GM19467 (cell line): ENCODE results near the gene DIS3L.
"Not testable (repeated sequence)": the region's sequence is repeated elsewhere in the genome, so short reads cannot be mapped to it uniquely, and the experiment has no call there.

Experiments
- ATAC-seq: cut with Tn5 transposase; IDR thresholded peaks from one replicate; pipeline ENCODE4 v1.9.1; 2021; ENCODE audit warnings: mild to moderate bottlenecking, moderate library complexity; ENCODE audit not compliant: unreplicated experiment

Gene DIS3L

DNA sequence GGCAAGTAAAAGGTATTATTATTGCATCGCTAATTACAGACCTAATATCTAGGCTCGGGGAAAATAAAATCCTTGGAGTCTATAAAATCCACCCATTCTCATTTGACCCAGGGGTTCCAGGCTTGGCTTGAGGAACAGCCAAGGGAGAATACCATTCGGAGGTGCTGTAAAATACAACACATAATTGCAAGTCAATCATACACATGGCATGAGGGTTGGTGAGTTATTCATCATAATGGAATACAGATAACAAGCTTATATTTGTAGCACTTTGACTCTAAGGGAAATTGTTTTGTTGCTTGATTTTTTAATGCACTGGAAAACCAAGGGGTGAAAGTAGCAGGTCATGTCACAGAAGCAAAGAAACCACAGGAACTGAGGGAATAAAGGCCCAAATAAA is 16.8 kb upstream of the DIS3L start:
- ATAC-seq: no peak

DNA sequence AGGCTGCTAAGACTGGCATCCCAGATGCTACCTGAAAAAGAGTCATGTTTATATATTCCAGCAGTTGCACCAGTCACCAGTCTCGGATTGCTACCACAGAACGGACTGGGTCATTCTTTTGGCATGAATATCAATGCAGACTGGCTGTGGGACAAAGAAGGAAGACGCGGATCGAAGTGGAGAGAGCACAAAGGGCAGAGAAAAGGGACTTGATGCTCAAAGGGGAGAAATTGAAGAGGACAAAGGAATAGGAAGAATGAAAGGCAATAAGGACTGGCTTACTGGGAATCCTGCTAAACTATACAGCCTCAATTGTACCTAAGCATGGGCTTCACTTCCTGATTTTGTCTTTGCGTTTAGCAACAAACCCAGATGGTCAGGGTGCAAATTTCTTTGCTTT is 15.3 kb upstream of the DIS3L start:
- no peak for ATAC-seq

DNA sequence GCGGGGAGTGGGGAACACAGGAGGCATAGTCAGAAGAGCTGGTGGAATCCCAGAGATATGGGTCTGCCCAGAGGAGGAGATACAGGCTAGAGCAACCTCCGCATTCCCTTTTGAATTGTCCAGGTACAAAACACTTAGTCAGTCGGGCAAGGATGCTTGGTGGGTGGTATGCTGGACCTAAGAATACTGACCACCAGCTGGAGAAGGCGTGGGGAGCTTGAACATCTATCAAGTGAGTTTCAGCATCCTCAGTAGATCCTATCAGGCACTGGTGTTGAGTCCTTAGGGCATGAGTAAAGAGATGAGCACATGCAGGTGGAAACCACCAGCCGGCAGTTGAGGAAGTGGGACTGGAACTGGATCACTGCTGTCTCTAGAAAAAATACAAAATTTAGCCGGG is 14.7 kb upstream of the DIS3L start:
- no peak for ATAC-seq

DNA sequence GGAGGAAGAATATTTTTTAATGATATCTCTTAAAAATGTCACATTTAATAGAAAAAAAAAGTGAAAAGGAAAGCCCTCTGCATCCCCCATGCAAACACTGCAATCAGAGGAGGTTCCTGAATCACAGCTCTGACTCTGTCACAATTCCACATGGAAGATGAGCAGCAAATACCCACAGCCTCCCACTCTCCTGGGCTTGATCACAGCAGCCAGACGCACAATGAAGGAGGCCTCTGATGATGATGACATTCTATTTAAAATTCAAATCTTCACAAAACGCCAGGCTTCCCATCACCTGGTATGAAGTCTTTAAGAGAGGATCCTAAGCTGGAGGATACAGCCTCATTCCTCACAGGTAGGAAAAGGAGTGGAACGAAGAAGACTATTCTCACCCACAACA is 9.1 kb upstream of the DIS3L start:
- no peak for ATAC-seq

DNA sequence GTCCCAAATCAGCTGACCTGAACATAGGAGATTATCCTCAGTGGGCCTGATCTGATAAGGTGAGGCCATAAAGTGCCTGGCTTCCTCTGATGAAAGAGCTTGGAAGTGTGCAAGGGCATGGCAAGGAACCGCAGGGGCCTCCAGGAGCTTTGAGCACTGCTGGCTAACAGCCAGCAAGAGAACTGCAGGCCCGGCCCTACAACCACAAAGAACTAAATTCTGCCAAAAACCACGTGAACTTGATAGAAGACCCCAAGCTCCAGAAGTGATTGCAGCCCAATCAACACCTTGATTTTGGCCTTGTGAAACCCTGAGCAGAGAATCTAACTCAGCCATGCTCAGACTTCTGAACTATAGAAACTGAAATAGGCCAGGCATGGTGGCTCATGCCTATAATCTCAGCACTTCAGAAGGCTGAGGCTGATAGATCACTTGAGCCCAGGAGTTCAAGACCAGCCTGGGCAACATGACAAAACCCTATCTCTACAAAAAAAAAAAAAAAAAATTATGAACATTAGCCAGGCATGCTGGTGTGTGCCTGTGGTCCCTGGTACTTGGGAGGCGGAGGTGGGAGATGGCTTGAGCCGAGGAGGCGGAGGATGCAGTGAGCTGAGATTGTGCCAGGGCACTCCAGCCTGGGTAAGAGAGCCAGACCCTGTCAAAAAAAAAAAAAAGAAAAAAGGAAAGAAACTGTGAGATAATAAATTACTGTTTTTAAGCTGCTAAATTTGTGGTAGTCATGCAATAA is 7.7 kb upstream of the DIS3L start:
- no peak for ATAC-seq

DNA sequence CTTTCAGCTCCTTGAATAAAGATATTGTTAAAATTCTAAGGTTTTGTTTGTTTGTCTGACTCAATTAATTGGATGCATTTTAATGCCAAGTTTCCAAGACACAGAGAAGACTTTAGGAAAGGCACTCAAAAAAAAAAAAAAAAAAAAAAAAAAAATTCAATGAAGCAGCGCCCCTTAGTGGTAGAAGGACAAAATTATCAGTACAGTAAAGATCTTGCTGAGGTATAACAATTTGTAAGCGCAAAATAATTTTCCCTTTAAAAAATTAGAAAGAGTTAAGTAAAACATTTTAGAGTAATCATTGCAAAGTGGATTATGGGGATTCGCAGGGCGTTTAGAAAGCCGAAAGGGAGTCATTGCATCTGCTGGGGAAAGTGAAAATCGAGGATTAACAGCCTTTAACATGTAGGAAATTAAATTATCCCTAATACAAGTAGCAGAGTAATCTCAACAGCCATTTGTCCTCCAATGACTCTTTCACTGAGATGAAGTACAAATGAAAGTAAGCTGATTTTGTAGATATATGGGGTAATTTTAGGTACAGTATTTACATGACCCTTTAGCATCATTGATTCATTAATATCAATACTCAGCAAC is 5.8 kb upstream of the DIS3L start:
- ATAC-seq: no peak

DNA sequence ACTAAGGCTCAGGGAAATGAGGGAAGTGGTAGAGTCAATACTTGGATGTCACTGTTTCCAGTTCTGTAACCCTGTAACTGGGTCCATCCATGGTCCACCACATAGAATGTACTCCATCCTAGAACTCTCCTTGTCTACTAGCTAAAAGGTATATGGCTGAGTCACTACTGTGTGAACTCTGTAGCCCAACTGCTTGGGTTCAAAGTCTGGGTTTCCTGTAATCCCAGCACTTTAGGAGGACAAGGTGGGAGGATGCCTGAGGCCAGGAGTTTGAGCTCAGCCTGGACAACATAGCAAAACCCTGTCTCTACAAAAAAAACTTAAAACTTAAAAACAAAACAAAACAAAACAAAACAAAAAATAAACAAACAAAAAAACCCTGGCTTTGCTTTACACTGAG is 5.3 kb upstream of the DIS3L start:
- no peak for ATAC-seq

DNA sequence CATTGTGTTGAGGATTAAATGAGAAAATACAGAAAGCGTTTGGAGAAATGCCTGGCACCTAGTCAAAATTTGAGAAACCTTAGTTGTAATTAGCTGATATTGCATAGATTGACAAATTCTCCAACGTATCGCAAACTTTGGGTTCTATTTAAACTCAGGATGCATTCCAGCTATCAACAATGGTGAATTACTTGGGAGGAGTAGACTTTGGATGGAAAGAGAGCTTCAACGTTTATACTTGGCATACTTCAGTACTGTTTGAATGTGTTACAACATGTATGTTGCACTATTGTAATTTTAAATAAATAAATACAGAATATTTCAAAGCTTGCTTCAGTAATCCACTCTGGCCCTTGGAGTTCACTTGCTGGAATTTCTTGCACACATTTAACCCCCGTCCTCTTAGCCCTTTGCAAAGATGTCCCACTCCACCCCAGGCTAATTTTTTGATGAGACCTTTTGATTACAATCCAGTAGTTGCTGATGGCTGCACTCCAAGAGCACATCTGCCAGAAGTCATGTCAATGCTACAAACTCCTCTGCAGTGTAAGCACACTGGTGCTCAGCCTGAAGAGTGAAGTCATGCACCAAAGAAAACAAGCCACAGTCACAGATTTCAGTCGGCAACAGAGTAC is 4.7 kb upstream of the DIS3L start:
- no peak for ATAC-seq

DNA sequence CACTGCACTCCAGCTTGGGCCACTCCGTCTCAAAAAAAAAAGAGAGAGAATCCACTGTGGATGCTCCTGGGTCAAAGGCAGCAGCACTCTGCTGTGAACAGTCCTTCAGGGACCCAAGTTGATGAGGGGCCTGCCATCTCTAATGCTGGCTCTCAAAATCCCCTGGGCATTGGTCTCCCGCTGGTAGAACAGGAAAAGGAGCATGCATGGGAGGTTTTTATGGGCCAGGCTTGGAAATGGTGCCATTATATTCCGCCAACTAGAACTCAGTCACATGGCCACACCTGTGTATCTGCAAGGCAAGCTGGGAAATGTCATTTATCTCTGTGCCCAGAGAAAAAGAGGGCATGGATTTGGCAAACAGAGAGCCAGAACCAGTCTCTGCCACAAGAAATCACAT is 3.4 kb upstream of the DIS3L start:
- ATAC-seq: no peak

DNA sequence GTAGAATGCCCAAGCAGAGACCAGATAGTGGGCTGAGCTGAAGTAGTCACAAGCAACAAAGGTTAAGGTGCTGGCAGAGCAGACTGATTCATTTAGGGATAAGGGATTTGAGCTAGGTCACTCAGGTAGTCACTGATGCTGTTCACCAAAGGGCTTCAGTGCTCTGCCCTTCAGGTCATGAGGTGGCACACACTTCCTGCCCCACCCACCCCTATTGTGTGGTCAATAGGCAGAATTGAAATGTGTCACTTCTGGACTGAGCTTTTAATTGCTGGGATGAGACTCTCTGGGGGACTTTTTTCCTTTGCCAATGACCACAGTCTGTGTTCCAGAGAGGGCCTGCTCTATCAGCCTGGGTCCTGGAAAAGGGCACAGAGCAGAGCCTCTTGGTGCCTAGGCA is 2.9 kb upstream of the DIS3L start:
- no peak for ATAC-seq

DNA sequence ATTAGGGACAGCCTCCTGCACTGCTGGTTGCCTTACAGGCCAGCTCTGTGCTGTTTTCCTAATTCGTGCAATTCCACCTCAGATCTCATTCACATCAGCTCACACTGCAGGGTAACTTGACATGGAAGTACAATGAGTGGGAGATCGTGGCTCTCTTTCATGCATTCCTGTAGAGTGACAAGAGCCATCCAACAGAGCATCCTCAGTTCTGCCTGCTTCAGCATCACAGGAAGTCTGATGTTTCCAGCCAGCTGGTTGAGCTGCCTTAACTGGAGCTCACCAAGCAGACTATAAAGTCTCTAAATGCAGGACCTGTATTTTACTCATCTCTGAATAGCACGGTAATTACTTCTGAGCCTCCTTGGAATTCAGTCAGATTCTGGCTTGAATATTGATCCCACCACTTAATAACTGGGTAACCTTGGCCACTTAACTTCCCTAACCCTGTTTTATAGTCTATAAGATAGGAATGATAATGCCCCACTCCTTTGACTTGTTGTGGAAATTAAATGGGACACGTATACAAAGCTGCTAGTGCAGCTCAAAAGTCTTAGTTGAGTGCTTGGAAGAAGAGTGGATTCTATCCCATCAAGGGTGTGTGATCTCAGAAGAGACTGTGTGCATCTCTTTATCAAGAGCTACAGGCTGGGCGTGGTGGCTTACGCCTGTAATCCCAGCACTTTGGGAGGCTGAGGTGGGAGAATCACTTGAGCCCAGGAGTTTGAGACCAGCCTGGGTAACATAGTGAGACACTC is 1.4 kb upstream of the DIS3L start:
- no peak for ATAC-seq

DNA sequence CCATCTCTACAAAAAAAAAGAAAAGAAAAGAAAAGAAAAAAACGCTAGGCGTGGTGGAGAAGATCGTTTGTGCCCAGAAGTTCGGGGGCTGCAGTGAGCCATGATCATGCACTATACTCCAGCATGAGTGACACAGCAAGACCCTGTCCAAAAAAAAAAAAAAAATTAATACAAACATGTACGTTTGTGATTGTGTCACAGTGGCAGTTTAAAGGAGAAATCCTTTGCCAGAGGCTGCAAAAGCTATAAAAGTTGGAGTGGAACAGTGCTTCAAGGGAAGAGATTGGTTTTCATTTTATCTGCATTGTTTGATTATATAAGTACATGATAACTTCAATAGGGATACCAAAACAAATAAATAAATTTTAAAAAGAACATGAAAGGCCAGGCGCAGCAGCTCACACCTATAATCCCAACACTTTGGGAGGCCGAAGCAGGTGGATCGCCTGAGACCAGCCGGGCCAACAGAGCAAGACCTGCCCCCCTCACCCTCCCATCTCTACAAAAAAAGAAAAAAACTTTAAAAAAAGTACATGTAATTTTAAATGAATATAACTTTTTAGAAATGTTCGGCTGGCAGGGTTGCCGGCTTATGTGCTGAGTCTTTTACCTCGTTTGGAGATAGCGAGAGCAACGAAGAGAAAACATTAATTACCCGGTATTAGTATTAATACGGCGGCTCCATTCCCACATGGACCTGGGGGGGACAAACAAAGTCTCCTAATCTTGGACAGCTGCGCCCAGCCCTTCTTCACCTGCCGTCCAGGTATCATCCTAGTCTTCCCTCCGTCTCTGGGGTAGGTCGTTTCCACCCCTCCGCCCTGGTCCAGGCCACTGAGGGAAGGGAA is 573 bp upstream of the DIS3L start:
- ATAC-seq: no peak

DNA sequence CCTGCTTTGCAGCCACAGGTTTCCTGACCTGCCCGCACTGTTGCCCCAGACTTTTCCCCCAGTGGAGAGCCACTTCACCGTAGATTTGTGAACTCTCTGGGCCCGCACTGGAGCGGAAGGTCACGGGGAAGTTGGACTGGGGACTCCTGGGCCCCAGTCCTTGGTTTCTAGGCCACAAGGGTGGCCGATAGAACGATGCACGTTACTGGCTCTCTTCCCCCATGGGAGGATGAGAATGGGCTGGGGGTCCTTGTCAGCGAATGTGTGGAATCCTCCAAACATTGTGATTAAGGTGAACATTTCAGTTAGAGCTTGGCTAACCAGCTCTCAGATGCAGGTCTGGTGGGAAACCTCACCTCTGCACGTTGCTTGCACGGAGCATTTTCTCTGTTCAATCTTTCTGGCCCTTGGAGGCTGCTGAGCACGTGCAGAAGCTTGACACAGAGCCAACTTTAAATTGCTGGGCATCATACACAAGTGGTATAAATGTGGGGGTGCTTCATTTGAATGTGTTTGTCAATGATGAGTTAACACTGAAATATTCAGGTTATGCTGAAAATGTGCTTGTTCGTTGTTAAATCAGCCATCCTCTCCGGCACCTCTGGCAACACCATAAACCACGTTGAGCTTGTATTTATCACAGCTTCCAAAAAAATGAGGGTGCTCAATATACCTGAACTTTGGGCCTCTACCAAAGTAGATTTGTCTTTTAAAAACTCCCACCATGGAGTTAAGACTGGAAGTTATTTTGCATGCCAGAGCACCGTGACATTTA is 976 bp downstream of the DIS3L start:
- no peak for ATAC-seq

DNA sequence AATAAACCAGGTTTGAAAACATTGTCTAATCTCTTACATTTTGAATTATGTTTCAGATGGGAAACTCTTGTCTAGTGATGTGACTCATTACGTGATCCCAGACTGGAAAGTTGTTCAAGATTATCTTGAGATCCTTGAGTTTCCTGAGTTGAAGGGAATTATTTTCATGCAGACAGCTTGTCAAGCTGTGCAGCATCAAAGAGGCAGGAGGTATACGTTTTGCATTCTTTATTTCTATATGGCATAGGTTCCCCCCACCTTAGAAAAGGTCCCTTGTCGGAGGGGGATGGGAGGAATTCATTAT is 1.5 kb downstream of the DIS3L start:
- no peak for ATAC-seq

DNA sequence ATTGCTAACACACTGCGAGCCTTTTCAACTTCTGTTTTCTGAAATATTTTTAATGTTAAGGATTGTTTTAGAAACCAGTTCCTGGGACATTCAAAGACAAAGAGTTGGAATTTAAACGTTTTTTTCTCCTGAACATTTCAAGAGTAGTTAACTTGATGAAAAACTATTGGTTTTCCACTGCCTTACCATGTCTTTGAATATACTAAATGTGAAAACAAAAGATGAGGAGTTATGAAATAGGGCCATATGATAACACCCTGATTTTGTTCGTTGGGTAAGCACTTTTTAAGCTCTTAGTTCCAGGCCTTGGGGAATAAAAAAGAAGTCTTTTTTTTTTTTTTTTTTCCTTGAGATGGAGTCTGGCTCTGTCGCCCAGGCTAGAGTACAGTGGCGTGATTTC is 2.8 kb downstream of the DIS3L start:
- ATAC-seq: no peak

DNA sequence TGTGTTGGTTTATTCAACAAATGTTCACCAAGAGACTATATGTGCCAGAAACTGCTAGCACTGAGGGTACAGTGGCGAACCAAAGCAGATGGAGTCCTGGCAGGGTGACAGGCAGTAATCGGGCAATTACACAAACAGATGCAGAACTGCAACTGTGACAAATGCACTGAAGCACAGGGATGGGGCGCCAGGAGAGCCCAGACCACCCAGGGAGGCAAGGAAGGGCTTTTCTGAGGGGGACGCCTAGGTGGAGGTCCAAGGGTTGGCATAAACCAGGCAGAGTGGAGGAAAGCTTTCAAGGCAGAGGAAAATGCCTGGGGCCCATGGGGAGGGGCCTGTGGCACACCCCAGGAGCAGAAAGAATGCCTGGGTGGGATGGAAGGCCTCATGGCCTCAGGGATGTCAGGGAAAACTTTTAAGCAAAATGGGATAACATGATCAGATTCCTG is 5.5 kb downstream of the DIS3L start:
- no peak for ATAC-seq

DNA sequence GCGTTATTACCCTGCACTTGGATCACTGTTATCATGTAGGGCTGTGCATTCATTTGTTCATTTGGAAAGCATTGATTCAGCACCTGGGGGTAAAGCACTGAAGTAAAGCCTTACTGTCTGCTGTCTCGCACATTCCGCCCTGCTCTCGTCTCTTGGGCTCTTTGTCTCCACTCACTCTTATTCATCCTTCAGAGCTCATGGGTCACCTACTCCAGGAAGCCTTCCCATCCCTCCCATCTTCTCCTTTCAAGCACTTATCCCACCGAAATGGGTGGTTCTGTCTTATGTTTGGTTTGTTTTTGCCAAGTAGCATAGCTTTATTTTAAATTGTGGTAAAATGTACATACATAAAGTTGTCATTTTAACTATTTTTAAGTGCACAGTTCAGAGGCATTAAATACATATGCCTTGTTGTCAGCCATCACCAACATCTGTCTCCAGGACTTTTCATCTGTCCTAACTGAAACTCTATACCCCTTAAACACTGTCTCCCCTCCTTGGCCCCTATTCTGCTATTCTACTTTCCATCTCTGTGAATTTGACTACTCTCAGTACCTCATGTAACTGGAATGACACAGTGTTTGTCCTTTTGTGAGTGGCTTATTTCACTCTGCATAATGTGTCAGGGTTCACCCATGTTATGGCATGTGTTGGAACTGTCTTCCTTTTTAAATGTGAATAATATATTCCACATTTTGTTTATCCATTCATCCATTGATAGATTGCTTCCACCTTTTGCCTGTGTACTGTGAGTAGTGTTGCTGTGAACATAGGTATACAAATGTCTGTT is 9.3 kb downstream of the DIS3L start:
- no peak for ATAC-seq

DNA sequence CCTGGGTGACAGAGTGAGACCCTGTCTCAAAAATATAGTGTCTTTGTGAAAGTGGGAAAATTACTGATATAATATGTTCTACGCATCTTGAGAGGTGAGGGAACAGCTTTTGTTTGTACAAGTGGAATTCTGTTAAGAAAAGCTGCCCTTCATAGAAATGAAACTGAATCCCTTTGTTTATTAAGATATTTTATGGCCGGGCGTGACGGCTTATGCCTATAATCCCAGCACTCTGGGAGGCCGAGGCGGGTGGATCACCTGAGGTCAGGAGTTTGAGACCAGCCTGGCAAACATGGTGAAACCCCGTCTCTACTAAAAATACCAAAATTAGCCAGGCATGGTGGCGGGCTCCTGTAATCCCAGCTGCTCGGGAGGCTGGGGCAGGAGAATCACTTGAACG is 11.1 kb downstream of the DIS3L start:
- ATAC-seq: not testable (repeated sequence)

DNA sequence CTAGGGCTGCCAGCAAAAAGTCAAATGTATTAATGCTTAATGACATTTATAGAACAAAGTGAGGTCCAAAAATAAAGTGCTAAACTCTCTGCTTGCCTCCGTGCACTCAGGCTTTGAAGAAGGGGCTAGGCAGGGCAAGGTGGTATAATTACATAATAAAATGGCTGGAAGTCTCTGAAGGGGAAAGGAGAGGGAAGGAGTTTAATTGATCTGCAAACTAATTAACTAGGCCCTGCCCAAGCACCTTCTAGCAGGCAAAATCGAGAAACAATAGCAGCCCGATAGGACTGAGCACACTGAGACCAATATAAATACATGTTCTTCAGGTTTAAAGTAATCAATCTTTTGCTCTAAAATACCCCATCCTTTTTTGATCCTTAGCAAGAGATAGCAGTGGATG is 13.0 kb downstream of the DIS3L start:
- no peak for ATAC-seq
